GM19193 (cell line): Measurements from ENCODE around the gene LYZL2.

Experiments
- POLR2A ChIP-seq: IDR thresholded peaks from 4 replicates; pipeline ENCODE4 v1.6.1; 2011; ENCODE audit not compliant: insufficient read depth, insufficient read length; ENCODE audit errors: extremely low read depth

LYZL2 gene

GRCh38 chr10:30603589-30603988 lies 26.0 kb downstream of the LYZL2 start:
- no peak for TF ChIP-seq POLR2A

- no peak for TF ChIP-seq POLR2A
Observed at GRCh38 chr10:30602747-30603146, 26.8 kb downstream of the LYZL2 start.

- TF ChIP-seq POLR2A = no peak
Observed at GRCh38 chr10:30600005-30600404, 29.5 kb downstream of the LYZL2 start.

- no peak for TF ChIP-seq POLR2A
Observed at GRCh38 chr10:30598105-30598776, 31.3 kb downstream of the LYZL2 start.

GRCh38 chr10:30596013-30596412 lies 33.5 kb downstream of the LYZL2 start:
- no peak for TF ChIP-seq POLR2A

GRCh38 chr10:30594077-30594476 lies 35.5 kb downstream of the LYZL2 start:
- TF ChIP-seq POLR2A = no peak

- no peak for TF ChIP-seq POLR2A
Observed at GRCh38 chr10:30591249-30591670, 38.3 kb downstream of the LYZL2 start.

GRCh38 chr10:30589441-30589840 lies 40.1 kb downstream of the LYZL2 start:
- TF ChIP-seq POLR2A = no peak

GRCh38 chr10:30587522-30588031 lies 42.0 kb downstream of the LYZL2 start:
- TF ChIP-seq POLR2A = no peak

- no peak for TF ChIP-seq POLR2A
Observed at GRCh38 chr10:30586828-30587227, 42.7 kb downstream of the LYZL2 start.

- TF ChIP-seq POLR2A = no peak
Observed at GRCh38 chr10:30583778-30584415, 45.7 kb downstream of the LYZL2 start.

GRCh38 chr10:30581779-30582380 lies 47.7 kb downstream of the LYZL2 start:
- no peak for TF ChIP-seq POLR2A

- no peak for TF ChIP-seq POLR2A
Observed at GRCh38 chr10:30580676-30581075, 48.9 kb downstream of the LYZL2 start.

- no peak for TF ChIP-seq POLR2A
Observed at GRCh38 chr10:30580241-30580640, 49.3 kb downstream of the LYZL2 start.

GRCh38 chr10:30579574-30579973 lies 50.0 kb downstream of the LYZL2 start:
- no peak for TF ChIP-seq POLR2A

- TF ChIP-seq POLR2A = no peak
Observed at GRCh38 chr10:30577048-30577447, 52.5 kb downstream of the LYZL2 start.
